HL-60 (cell line): ENCODE data around the gene ALDH1B1.

Experiments
- POLR2AphosphoS5 ChIP-seq: IDR thresholded peaks from 2 replicates; pipeline ENCODE4 v1.6.1; 2012; ENCODE audit warnings: low read depth
- TF ChIP-seq, protein P1 (sequence below): IDR thresholded peaks from one replicate; pipeline ENCODE4 v1.5.1; 2011; ENCODE audit warnings: low read length, control low read depth, inconsistent platforms; ENCODE audit not compliant: insufficient read depth
- TF ChIP-seq, protein P2 (sequence below): IDR thresholded peaks from 2 replicates; pipeline ENCODE4 v1.6.1; 2012; ENCODE audit warnings: low read depth; ENCODE audit not compliant: insufficient replicate concordance

DNA sequence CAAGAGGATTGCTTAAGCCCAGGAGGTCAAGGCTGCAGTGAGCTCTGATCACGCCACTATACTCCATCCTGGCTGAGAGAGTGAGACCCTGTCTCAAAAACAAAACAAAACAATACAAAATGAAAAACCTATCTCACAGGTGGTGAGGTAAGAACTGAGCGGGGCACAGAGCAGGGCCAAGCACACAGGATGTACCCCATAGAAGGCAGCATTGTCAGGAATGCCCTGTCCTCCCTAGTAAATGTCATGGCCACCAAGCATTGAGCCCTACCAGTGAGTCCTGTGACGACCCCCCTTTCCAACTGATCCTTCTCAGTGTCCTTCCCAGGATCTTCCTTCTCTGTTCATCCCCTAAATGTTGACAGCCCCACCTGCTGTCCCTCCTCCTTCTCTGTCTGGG, 44.6 kb upstream of the ALDH1B1 start:
- TF ChIP-seq POLR2AphosphoS5 = no peak
- TF ChIP-seq, protein P1, sequence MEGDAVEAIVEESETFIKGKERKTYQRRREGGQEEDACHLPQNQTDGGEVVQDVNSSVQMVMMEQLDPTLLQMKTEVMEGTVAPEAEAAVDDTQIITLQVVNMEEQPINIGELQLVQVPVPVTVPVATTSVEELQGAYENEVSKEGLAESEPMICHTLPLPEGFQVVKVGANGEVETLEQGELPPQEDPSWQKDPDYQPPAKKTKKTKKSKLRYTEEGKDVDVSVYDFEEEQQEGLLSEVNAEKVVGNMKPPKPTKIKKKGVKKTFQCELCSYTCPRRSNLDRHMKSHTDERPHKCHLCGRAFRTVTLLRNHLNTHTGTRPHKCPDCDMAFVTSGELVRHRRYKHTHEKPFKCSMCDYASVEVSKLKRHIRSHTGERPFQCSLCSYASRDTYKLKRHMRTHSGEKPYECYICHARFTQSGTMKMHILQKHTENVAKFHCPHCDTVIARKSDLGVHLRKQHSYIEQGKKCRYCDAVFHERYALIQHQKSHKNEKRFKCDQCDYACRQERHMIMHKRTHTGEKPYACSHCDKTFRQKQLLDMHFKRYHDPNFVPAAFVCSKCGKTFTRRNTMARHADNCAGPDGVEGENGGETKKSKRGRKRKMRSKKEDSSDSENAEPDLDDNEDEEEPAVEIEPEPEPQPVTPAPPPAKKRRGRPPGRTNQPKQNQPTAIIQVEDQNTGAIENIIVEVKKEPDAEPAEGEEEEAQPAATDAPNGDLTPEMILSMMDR = no peak
- TF ChIP-seq, protein P2, sequence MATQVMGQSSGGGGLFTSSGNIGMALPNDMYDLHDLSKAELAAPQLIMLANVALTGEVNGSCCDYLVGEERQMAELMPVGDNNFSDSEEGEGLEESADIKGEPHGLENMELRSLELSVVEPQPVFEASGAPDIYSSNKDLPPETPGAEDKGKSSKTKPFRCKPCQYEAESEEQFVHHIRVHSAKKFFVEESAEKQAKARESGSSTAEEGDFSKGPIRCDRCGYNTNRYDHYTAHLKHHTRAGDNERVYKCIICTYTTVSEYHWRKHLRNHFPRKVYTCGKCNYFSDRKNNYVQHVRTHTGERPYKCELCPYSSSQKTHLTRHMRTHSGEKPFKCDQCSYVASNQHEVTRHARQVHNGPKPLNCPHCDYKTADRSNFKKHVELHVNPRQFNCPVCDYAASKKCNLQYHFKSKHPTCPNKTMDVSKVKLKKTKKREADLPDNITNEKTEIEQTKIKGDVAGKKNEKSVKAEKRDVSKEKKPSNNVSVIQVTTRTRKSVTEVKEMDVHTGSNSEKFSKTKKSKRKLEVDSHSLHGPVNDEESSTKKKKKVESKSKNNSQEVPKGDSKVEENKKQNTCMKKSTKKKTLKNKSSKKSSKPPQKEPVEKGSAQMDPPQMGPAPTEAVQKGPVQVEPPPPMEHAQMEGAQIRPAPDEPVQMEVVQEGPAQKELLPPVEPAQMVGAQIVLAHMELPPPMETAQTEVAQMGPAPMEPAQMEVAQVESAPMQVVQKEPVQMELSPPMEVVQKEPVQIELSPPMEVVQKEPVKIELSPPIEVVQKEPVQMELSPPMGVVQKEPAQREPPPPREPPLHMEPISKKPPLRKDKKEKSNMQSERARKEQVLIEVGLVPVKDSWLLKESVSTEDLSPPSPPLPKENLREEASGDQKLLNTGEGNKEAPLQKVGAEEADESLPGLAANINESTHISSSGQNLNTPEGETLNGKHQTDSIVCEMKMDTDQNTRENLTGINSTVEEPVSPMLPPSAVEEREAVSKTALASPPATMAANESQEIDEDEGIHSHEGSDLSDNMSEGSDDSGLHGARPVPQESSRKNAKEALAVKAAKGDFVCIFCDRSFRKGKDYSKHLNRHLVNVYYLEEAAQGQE = no peak
